Measurements from ENCODE around the gene EPHA7. TPM values are rescaled to one million over a fixed set of nuclear protein-coding genes. Genes with fewer than 3 reads are reported as not detected.

Gene EPHA7
- total and polyA plus RNA-seq, 9 donors, result 6.5 to 22.4 (median 12.1) TPM

GRCh38 chr6:93420163-93420795 lies 920 bp upstream of the EPHA7 start:
- Histone ChIP-seq H3K36me3 (ENCODE audit: control insufficient read depth, insufficient read depth, low read length) (no peaks in the 10 kb centered on the region), H3K27ac (ENCODE audit: low read length) (peak overlapping the region; percentile 93), H3K27me3 (ENCODE audit: control insufficient read depth, insufficient read depth, low read length) (peaks cover 25% of the 10 kb centered on the region), H3K4me1 (ENCODE audit: control insufficient read depth, insufficient read depth, low read length) (peaks cover 14% of the 10 kb centered on the region), H3K9me3 (replicated peaks; ENCODE audit: control insufficient read depth, low read depth, low read length) (no peaks in the 10 kb centered on the region), H3K4me3 (ENCODE audit: low read length) (peak overlapping the region; percentile 39)
- WGBS (ENCODE audit: insufficient coverage), result no CpG with 5 or more reads among the region's 14 CpGs
- DNase-seq, result peak; percentile 74

- no peaks in the 10 kb centered on the region for H3K36me3 ChIP-seq (ENCODE audit: control insufficient read depth, insufficient read depth, low read length)
- H3K4me3 ChIP-seq (ENCODE audit: low read length), result peak overlapping the region; percentile 73
- H3K9me3 ChIP-seq (replicated peaks; ENCODE audit: control insufficient read depth, low read depth, low read length), result no peaks in the 10 kb centered on the region
- peak; percentile 77 for DNase-seq
- H3K27me3 ChIP-seq (ENCODE audit: control insufficient read depth, insufficient read depth, low read length), result peaks cover 25% of the 10 kb centered on the region
- H3K4me1 ChIP-seq (ENCODE audit: control insufficient read depth, insufficient read depth, low read length), result peaks cover 14% of the 10 kb centered on the region
- WGBS (ENCODE audit: insufficient coverage), result 0% methylated on average over 69 of the region's 89 CpGs
- H3K27ac ChIP-seq (ENCODE audit: low read length), result peak overlapping the region; percentile 94
These were observed 703 bp downstream of the EPHA7 start for GRCh38 chr6:93418408-93419303.

- Histone ChIP-seq H3K27ac (ENCODE audit: low read length) (peak overlapping the region; percentile 94), H3K9me3 (replicated peaks; ENCODE audit: control insufficient read depth, low read depth, low read length) (no peaks in the 10 kb centered on the region), H3K4me1 (ENCODE audit: control insufficient read depth, insufficient read depth, low read length) (peaks cover 14% of the 10 kb centered on the region), H3K27me3 (ENCODE audit: control insufficient read depth, insufficient read depth, low read length) (peaks cover 25% of the 10 kb centered on the region), H3K4me3 (ENCODE audit: low read length) (peak overlapping the region; percentile 73), H3K36me3 (ENCODE audit: control insufficient read depth, insufficient read depth, low read length) (no peaks in the 10 kb centered on the region)
- no peak for DNase-seq
- WGBS (ENCODE audit: insufficient coverage), result 0% methylated on average over 1 of the region's 5 CpGs
These were observed 1.3 kb downstream of the EPHA7 start for GRCh38 chr6:93418033-93418407.

GRCh38 chr6:93417421-93418013 lies 1.8 kb downstream of the EPHA7 start:
- WGBS (ENCODE audit: insufficient coverage), result 0% methylated on average over 22 of the region's 27 CpGs
- Histone ChIP-seq H3K9me3 (replicated peaks; ENCODE audit: control insufficient read depth, low read depth, low read length) (no peaks in the 10 kb centered on the region), H3K36me3 (ENCODE audit: control insufficient read depth, insufficient read depth, low read length) (no peaks in the 10 kb centered on the region), H3K4me1 (ENCODE audit: control insufficient read depth, insufficient read depth, low read length) (peaks cover 14% of the 10 kb centered on the region), H3K27ac (ENCODE audit: low read length) (peak overlapping the region; percentile 94), H3K27me3 (ENCODE audit: control insufficient read depth, insufficient read depth, low read length) (peaks cover 25% of the 10 kb centered on the region), H3K4me3 (ENCODE audit: low read length) (peak overlapping the region; percentile 73)
- peak; percentile 86 for DNase-seq

- DNase-seq, result peak; percentile 79
- Histone ChIP-seq H3K9me3 (replicated peaks; ENCODE audit: control insufficient read depth, low read depth, low read length) (no peaks in the 10 kb centered on the region), H3K36me3 (ENCODE audit: control insufficient read depth, insufficient read depth, low read length) (no peaks in the 10 kb centered on the region), H3K4me1 (ENCODE audit: control insufficient read depth, insufficient read depth, low read length) (peaks cover 14% of the 10 kb centered on the region), H3K27me3 (ENCODE audit: control insufficient read depth, insufficient read depth, low read length) (peaks cover 25% of the 10 kb centered on the region), H3K4me3 (ENCODE audit: low read length) (peak overlapping the region; percentile 73), H3K27ac (ENCODE audit: low read length) (peak overlapping the region; percentile 94)
- WGBS (ENCODE audit: insufficient coverage), result under 1% methylated on average over 65 of the region's 77 CpGs
These were observed 2.6 kb downstream of the EPHA7 start for GRCh38 chr6:93416571-93417420.

- Histone ChIP-seq H3K36me3 (ENCODE audit: control insufficient read depth, insufficient read depth, low read length) (no peaks in the 10 kb centered on the region), H3K4me3 (ENCODE audit: low read length) (no peak overlapping the region), H3K9me3 (replicated peaks; ENCODE audit: control insufficient read depth, low read depth, low read length) (no peaks in the 10 kb centered on the region), H3K27ac (ENCODE audit: low read length) (no peak overlapping the region), H3K27me3 (ENCODE audit: control insufficient read depth, insufficient read depth, low read length) (peaks cover 20% of the 10 kb centered on the region), H3K4me1 (ENCODE audit: control insufficient read depth, insufficient read depth, low read length) (peaks cover 10% of the 10 kb centered on the region)
- no peak for DNase-seq
These were observed 6.2 kb downstream of the EPHA7 start for GRCh38 chr6:93413190-93413589.

- Histone ChIP-seq H3K27me3 (ENCODE audit: control insufficient read depth, insufficient read depth, low read length) (peaks cover 13% of the 10 kb centered on the region), H3K27ac (ENCODE audit: low read length) (no peak overlapping the region), H3K9me3 (replicated peaks; ENCODE audit: control insufficient read depth, low read depth, low read length) (no peaks in the 10 kb centered on the region), H3K4me3 (ENCODE audit: low read length) (no peak overlapping the region), H3K4me1 (ENCODE audit: control insufficient read depth, insufficient read depth, low read length) (peaks cover 3% of the 10 kb centered on the region), H3K36me3 (ENCODE audit: control insufficient read depth, insufficient read depth, low read length) (no peaks in the 10 kb centered on the region)
- no peak for DNase-seq
These were observed 6.9 kb downstream of the EPHA7 start for GRCh38 chr6:93412452-93412851.

GRCh38 chr6:93407186-93407585 lies 12.2 kb downstream of the EPHA7 start:
- Histone ChIP-seq H3K27ac (ENCODE audit: low read length) (peak overlapping the region; percentile 22), H3K36me3 (ENCODE audit: control insufficient read depth, insufficient read depth, low read length) (no peaks in the 10 kb centered on the region), H3K4me1 (ENCODE audit: control insufficient read depth, insufficient read depth, low read length) (no peaks in the 10 kb centered on the region), H3K9me3 (replicated peaks; ENCODE audit: control insufficient read depth, low read depth, low read length) (no peaks in the 10 kb centered on the region), H3K4me3 (ENCODE audit: low read length) (no peak overlapping the region), H3K27me3 (ENCODE audit: control insufficient read depth, insufficient read depth, low read length) (no peaks in the 10 kb centered on the region)
- DNase-seq, result peak; percentile 85
- no CpG with 5 or more reads among the region's 1 CpG for WGBS (ENCODE audit: insufficient coverage)

GRCh38 chr6:93403390-93403789 lies 16.0 kb downstream of the EPHA7 start:
- H3K36me3 ChIP-seq (ENCODE audit: control insufficient read depth, insufficient read depth, low read length), result no peaks in the 10 kb centered on the region
- H3K27me3 ChIP-seq (ENCODE audit: control insufficient read depth, insufficient read depth, low read length), result no peaks in the 10 kb centered on the region
- no peak overlapping the region for H3K27ac ChIP-seq (ENCODE audit: low read length)
- H3K4me1 ChIP-seq (ENCODE audit: control insufficient read depth, insufficient read depth, low read length), result no peaks in the 10 kb centered on the region
- WGBS (ENCODE audit: insufficient coverage), result 80% methylated on average over 1 of the region's 3 CpGs
- DNase-seq, result no peak
- H3K4me3 ChIP-seq (ENCODE audit: low read length), result no peak overlapping the region
- no peaks in the 10 kb centered on the region for H3K9me3 ChIP-seq (replicated peaks; ENCODE audit: control insufficient read depth, low read depth, low read length)

All from muscle of leg (tissue), 11 donors.